NCI-H1092 (cell line): Measurements from ENCODE around the gene CERS3.
"Not testable (repeated sequence)": the region's sequence is repeated elsewhere in the genome, so short reads cannot be mapped to it uniquely, and the experiment has no call there.

Experiments used
- DNase-seq: peaks from one replicate; lab custom pipeline; 2025; lab: John Stamatoyannopoulos, UW

CERS3 gene

GRCh38 chr15:100464888-100465287 is 63.9 kb downstream of the CERS3 start:
- no peak for DNase-seq

- DNase-seq: no peak
These were observed 64.5 kb downstream of the CERS3 start for GRCh38 chr15:100464256-100464655.

- no peak for DNase-seq
These were observed 65.2 kb downstream of the CERS3 start for GRCh38 chr15:100463515-100463914.

GRCh38 chr15:100461049-100461448 is 67.7 kb downstream of the CERS3 start:
- DNase-seq: no peak

GRCh38 chr15:100457201-100457600 is 71.5 kb downstream of the CERS3 start:
- DNase-seq: no peak

GRCh38 chr15:100454148-100454547 is 74.6 kb downstream of the CERS3 start:
- DNase-seq: no peak

- DNase-seq: no peak
These were observed 80.3 kb downstream of the CERS3 start for GRCh38 chr15:100448481-100448880.

GRCh38 chr15:100441063-100441462 is 87.7 kb downstream of the CERS3 start:
- not testable (repeated sequence) for DNase-seq

- DNase-seq: no peak
These were observed 89.2 kb downstream of the CERS3 start for GRCh38 chr15:100439514-100439913.

- peak; percentile 58 for DNase-seq
These were observed 90.2 kb downstream of the CERS3 start for GRCh38 chr15:100438570-100438969.

GRCh38 chr15:100437261-100437660 is 91.5 kb downstream of the CERS3 start:
- DNase-seq: no peak

- DNase-seq: no peak
These were observed 94.2 kb downstream of the CERS3 start for GRCh38 chr15:100434561-100434960.

- no peak for DNase-seq
These were observed 94.7 kb downstream of the CERS3 start for GRCh38 chr15:100434038-100434437.

- no peak for DNase-seq
These were observed 95.4 kb downstream of the CERS3 start for GRCh38 chr15:100433304-100433703.

GRCh38 chr15:100430411-100430810 is 98.3 kb downstream of the CERS3 start:
- no peak for DNase-seq

- DNase-seq: no peak
These were observed 99.5 kb downstream of the CERS3 start for GRCh38 chr15:100429116-100429728.

GRCh38 chr15:100426937-100427336 is 101.8 kb downstream of the CERS3 start:
- DNase-seq: no peak

- no peak for DNase-seq
These were observed 123.6 kb downstream of the CERS3 start for GRCh38 chr15:100405179-100405578.

GRCh38 chr15:100400996-100401395 is 127.8 kb downstream of the CERS3 start:
- peak; percentile 51 for DNase-seq

GRCh38 chr15:100394736-100395440 is 133.9 kb downstream of the CERS3 start:
- DNase-seq: no peak

- no peak for DNase-seq
These were observed 135.7 kb downstream of the CERS3 start for GRCh38 chr15:100393008-100393407.

GRCh38 chr15:100385300-100386050 is 143.3 kb downstream of the CERS3 start:
- DNase-seq: no peak

GRCh38 chr15:100384108-100384410 is 144.7 kb downstream of the CERS3 start:
- no peak for DNase-seq
